Neural cell (in vitro differentiated cells): Measurements from ENCODE around the gene RSU1. TPM values are rescaled to one million over a fixed set of nuclear protein-coding genes. Genes with fewer than 3 reads are reported as not detected.

Experiments
- H2AFZ ChIP-seq: fragments of 200-600, 300-800 bp; sonication (generic), shearing (Covaris generic); 2 replicates; pipeline ENCODE4 v1.6.0; 2014; ENCODE audit warnings: low read depth, mild to moderate bottlenecking, antibody characterized with exemption, low read length, moderate library complexity
- H3F3A ChIP-seq: fragments of 200-600 bp; shearing (Covaris generic); 2 replicates; pipeline ENCODE4 v1.6.1; 2016; ENCODE audit warnings: mild to moderate bottlenecking, moderate library complexity, mixed read lengths, antibody characterized with exemption, low read length; ENCODE audit not compliant: insufficient read depth, poor library complexity, severe bottlenecking
- H3K27ac ChIP-seq: fragments of 200-600, 300-800 bp; sonication (generic), shearing (Covaris generic); 2 replicates; pipeline ENCODE4 v1.5.1; 2014; ENCODE audit warnings: mild to moderate bottlenecking, low read length, moderate library complexity
- H3K27me3 ChIP-seq: fragments of 300-800, 200-600 bp; sonication (generic), shearing (Covaris generic); 2 replicates; pipeline ENCODE4 v1.6.0; 2014; ENCODE audit warnings: mild to moderate bottlenecking, low read depth, low read length, moderate library complexity; ENCODE audit not compliant: insufficient read depth
- H3K36me3 ChIP-seq: fragments of 300-800, 200-600 bp; sonication (generic), shearing (Covaris generic); 2 replicates; pipeline ENCODE4 v1.5.1; 2014; ENCODE audit warnings: mild to moderate bottlenecking, antibody characterized with exemption, low read length, moderate library complexity; ENCODE audit not compliant: insufficient read depth
- H3K4me2 ChIP-seq: fragments of 300-800, 200-600 bp; sonication (generic), shearing (Covaris generic); 2 replicates; pipeline ENCODE4 v1.6.0; 2014; ENCODE audit warnings: mild to moderate bottlenecking, low read length
- H3K4me3 ChIP-seq: fragments of 300-800, 200-600 bp; sonication (generic), shearing (Covaris generic); 2 replicates; pipeline ENCODE4 v1.5.1; 2014; ENCODE audit warnings: mild to moderate bottlenecking, low read length, moderate library complexity
- H3K79me2 ChIP-seq: fragments of 200-600 bp; shearing (Covaris generic); replicated peaks from 2 replicates; pipeline ENCODE4 v1.6.0; 2014; ENCODE audit warnings: mild to moderate bottlenecking, low read length, moderate library complexity; ENCODE audit not compliant: insufficient read depth
- H3K9ac ChIP-seq: fragments of 300-800, 200-600 bp; sonication (generic), shearing (Covaris generic); 2 replicates; pipeline ENCODE4 v1.6.1; 2016; ENCODE audit warnings: mild to moderate bottlenecking, low read length, mixed read lengths
- H3K9me2 ChIP-seq: fragments of 200-600 bp; shearing (Covaris generic); 2 replicates; pipeline ENCODE4 v1.6.1; 2016; ENCODE audit warnings: mild to moderate bottlenecking, low read length, mixed read lengths; ENCODE audit not compliant: insufficient read depth
- H3K9me3 ChIP-seq: fragments of 200-600, 300-800 bp; sonication (generic), shearing (Covaris generic); 2 replicates; pipeline ENCODE4 v1.6.1; 2016; ENCODE audit warnings: mild to moderate bottlenecking, mixed run types, low read length, moderate library complexity, mixed read lengths
- H4K20me1 ChIP-seq: fragments of 200-600 bp; shearing (Covaris generic); 2 replicates; pipeline ENCODE4 v1.6.1; 2016; ENCODE audit warnings: mild to moderate bottlenecking, mixed run types; ENCODE audit not compliant: insufficient read depth
- EP300 ChIP-seq: fragments of 450-650 bp; conservative IDR thresholded peaks from 2 replicates; pipeline ENCODE4 v1.6.1; 2014; ENCODE audit warnings: antibody characterized with exemption, mild to moderate bottlenecking, moderate library complexity; ENCODE audit not compliant: poor library complexity, severe bottlenecking
- EZH2 ChIP-seq: fragments of 200-600, 300-800 bp; shearing (Covaris generic), sonication (generic); IDR thresholded peaks from 2 replicates; pipeline ENCODE4 v1.6.1; 2014; ENCODE audit warnings: antibody characterized with exemption, low read length, borderline replicate concordance, mild to moderate bottlenecking; ENCODE audit not compliant: insufficient read depth, poor library complexity, severe bottlenecking
- MXI1 ChIP-seq: fragments of 450-650 bp; conservative IDR thresholded peaks from 2 replicates; pipeline ENCODE4 v1.6.1; 2014; ENCODE audit warnings: antibody characterized with exemption, mild to moderate bottlenecking; ENCODE audit not compliant: poor library complexity, severe bottlenecking
- POLR2AphosphoS5 ChIP-seq: IDR thresholded peaks from 2 replicates; pipeline ENCODE4 v1.6.1; 2012
- RAD21 ChIP-seq: fragments of 450-650 bp; conservative IDR thresholded peaks from 2 replicates; pipeline ENCODE4 v1.6.1; 2014; ENCODE audit warnings: antibody characterized with exemption, mild to moderate bottlenecking, moderate library complexity
- SMC3 ChIP-seq: fragments of 450-650 bp; conservative IDR thresholded peaks from 2 replicates; pipeline ENCODE4 v1.6.1; 2014; ENCODE audit warnings: antibody characterized with exemption, mild to moderate bottlenecking, moderate library complexity; ENCODE audit not compliant: poor library complexity
- TAF1 ChIP-seq: IDR thresholded peaks from 2 replicates; pipeline ENCODE4 v1.6.1; 2012; ENCODE audit warnings: low read depth
- polyA plus RNA-seq: library from polyadenylated mRNA; depleted of rRNA; stranded (reverse); fragments of >200 nt; gene quantifications from 2 replicates; pipeline ENCODE4 v1.2.3, GENCODE V29; 2014
- TF ChIP-seq, protein P1 (sequence below): IDR thresholded peaks from 2 replicates; pipeline ENCODE4 v1.6.1; 2012; ENCODE audit warnings: borderline replicate concordance
- TF ChIP-seq, protein P2 (sequence below): fragments of 450-650 bp; IDR thresholded peaks from 2 replicates; pipeline ENCODE4 v1.5.1; 2014; ENCODE audit warnings: antibody characterized with exemption, mild to moderate bottlenecking, moderate library complexity; ENCODE audit not compliant: poor library complexity, severe bottlenecking

RSU1 gene
- polyA plus RNA-seq, 1 donor from 2014 or later: 18.7 TPM

DNA sequence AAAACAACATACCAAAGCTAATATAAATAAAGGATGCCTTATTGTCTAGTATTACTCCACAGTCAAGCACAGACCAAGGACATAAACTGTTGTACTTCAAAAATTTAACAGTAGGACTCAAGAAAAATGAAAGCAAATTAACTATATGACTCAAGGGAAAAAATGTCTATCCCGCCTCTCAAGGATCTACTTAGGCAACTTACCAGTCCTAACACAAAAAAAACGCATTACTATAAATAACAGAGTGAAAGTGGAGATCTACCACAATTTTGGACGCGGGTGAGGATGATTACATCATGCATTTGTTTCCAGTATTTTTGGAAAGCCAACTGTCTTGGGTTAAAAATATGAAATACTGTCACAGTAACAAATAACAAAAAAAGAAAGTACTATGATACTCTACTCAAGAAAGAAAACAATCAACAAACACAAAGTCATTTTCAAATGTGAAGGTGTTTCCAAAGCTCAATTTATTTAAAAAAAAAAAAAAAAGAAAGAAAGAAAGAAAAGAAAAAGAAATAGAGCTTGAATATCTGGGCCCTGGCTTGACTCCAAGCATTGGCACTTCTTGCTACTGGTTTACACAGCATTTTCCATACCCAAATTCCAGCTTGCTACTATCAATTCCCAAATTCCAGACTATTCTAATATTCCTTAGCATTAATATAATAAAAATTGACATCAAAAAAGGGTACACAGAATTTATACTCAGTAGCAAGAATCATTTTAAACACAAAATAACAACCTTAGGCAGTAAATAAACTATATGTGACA is 99.4 kb downstream of the RSU1 start:
- no peak for TF ChIP-seq EZH2
- no peaks in the 10 kb centered on the region for H3K9me2 ChIP-seq
- H3F3A ChIP-seq: no peaks in the 10 kb centered on the region
- H4K20me1 ChIP-seq: no peaks in the 10 kb centered on the region
- H3K36me3 ChIP-seq: no peaks in the 10 kb centered on the region
- H3K27ac ChIP-seq: no peak overlapping the region
- no peaks in the 10 kb centered on the region for H3K79me2 ChIP-seq
- H3K27me3 ChIP-seq: no peaks in the 10 kb centered on the region
- H3K9me3 ChIP-seq: peaks cover 7% of the 10 kb centered on the region
- no peak overlapping the region for H3K4me3 ChIP-seq
- no peak overlapping the region for H3K9ac ChIP-seq
- H3K4me2 ChIP-seq: no peak overlapping the region
- no peak overlapping the region for H2AFZ ChIP-seq

DNA sequence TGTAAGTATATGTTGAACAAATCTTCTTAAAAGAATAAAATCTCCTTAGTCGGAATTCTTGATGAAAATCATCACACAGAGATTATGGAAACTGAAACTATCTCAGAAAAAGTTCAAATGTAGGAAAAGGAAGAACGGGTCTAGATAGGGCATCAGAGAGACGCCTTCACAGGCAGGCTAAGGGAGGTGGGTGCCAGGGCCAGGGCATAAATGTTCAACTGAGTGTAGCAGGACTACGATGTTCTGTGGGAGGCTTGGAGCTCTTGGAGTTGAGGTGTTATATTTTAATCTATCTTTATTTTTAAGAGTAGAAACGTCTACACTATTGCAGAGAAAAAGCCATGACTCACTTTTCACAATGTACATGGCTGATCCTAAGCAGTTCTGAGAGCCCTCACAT is 101.2 kb downstream of the RSU1 start:
- Histone ChIP-seq H3K4me3 (no peak overlapping the region), H3K27ac (no peak overlapping the region), H4K20me1 (no peaks in the 10 kb centered on the region), H3K9me3 (peaks cover 12% of the 10 kb centered on the region), H3F3A (no peaks in the 10 kb centered on the region), H3K4me2 (no peak overlapping the region), H2AFZ (no peak overlapping the region), H3K27me3 (no peaks in the 10 kb centered on the region), H3K9me2 (no peaks in the 10 kb centered on the region), H3K9ac (no peak overlapping the region), H3K79me2 (no peaks in the 10 kb centered on the region), H3K36me3 (no peaks in the 10 kb centered on the region)
- TF ChIP-seq EZH2: no peak

DNA sequence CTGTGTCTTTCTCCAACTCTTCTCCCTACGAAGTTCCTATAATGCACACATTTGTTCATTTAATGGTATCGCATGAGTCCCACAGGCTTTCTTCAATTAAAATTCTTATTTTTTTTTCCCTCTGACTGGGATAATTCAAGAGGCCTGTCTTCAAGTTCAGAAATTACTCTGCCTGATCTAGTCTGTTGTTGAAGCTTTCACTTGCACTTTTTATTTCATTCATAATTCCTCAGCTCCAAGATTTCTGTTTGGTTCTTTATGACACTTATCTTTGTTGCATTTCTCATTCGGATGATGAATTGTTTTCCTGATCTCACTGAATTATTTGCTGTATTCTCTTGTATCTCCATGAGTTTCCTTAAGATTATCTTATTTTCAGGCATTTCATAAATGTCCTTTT is 103.9 kb downstream of the RSU1 start:
- H3K79me2 ChIP-seq: no peaks in the 10 kb centered on the region
- H3K9ac ChIP-seq: no peak overlapping the region
- H3K9me3 ChIP-seq: peaks cover 12% of the 10 kb centered on the region
- H2AFZ ChIP-seq: no peak overlapping the region
- no peak overlapping the region for H3K4me3 ChIP-seq
- H3K27ac ChIP-seq: no peak overlapping the region
- H3K9me2 ChIP-seq: no peaks in the 10 kb centered on the region
- H4K20me1 ChIP-seq: no peaks in the 10 kb centered on the region
- H3K36me3 ChIP-seq: no peaks in the 10 kb centered on the region
- TF ChIP-seq EZH2: no peak
- no peak for TF ChIP-seq MXI1
- no peak for TF ChIP-seq POLR2AphosphoS5
- TF ChIP-seq TAF1: no peak
- TF ChIP-seq, protein P1, sequence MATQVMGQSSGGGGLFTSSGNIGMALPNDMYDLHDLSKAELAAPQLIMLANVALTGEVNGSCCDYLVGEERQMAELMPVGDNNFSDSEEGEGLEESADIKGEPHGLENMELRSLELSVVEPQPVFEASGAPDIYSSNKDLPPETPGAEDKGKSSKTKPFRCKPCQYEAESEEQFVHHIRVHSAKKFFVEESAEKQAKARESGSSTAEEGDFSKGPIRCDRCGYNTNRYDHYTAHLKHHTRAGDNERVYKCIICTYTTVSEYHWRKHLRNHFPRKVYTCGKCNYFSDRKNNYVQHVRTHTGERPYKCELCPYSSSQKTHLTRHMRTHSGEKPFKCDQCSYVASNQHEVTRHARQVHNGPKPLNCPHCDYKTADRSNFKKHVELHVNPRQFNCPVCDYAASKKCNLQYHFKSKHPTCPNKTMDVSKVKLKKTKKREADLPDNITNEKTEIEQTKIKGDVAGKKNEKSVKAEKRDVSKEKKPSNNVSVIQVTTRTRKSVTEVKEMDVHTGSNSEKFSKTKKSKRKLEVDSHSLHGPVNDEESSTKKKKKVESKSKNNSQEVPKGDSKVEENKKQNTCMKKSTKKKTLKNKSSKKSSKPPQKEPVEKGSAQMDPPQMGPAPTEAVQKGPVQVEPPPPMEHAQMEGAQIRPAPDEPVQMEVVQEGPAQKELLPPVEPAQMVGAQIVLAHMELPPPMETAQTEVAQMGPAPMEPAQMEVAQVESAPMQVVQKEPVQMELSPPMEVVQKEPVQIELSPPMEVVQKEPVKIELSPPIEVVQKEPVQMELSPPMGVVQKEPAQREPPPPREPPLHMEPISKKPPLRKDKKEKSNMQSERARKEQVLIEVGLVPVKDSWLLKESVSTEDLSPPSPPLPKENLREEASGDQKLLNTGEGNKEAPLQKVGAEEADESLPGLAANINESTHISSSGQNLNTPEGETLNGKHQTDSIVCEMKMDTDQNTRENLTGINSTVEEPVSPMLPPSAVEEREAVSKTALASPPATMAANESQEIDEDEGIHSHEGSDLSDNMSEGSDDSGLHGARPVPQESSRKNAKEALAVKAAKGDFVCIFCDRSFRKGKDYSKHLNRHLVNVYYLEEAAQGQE: no peak
- TF ChIP-seq SMC3: no peak
- no peak for TF ChIP-seq RAD21
- TF ChIP-seq EP300: no peak
- TF ChIP-seq, protein P2, sequence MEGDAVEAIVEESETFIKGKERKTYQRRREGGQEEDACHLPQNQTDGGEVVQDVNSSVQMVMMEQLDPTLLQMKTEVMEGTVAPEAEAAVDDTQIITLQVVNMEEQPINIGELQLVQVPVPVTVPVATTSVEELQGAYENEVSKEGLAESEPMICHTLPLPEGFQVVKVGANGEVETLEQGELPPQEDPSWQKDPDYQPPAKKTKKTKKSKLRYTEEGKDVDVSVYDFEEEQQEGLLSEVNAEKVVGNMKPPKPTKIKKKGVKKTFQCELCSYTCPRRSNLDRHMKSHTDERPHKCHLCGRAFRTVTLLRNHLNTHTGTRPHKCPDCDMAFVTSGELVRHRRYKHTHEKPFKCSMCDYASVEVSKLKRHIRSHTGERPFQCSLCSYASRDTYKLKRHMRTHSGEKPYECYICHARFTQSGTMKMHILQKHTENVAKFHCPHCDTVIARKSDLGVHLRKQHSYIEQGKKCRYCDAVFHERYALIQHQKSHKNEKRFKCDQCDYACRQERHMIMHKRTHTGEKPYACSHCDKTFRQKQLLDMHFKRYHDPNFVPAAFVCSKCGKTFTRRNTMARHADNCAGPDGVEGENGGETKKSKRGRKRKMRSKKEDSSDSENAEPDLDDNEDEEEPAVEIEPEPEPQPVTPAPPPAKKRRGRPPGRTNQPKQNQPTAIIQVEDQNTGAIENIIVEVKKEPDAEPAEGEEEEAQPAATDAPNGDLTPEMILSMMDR: no peak
- H3K27me3 ChIP-seq: no peaks in the 10 kb centered on the region
- no peak overlapping the region for H3K4me2 ChIP-seq
- no peaks in the 10 kb centered on the region for H3F3A ChIP-seq
